ENCODE results near the gene PTPRN2. TPM values are rescaled to one million over a fixed set of nuclear protein-coding genes. Genes with fewer than 3 reads are reported as not detected.

PTPRN2 gene
- polyA plus RNA-seq, 1 experiment, result 0.31 TPM

DNA sequence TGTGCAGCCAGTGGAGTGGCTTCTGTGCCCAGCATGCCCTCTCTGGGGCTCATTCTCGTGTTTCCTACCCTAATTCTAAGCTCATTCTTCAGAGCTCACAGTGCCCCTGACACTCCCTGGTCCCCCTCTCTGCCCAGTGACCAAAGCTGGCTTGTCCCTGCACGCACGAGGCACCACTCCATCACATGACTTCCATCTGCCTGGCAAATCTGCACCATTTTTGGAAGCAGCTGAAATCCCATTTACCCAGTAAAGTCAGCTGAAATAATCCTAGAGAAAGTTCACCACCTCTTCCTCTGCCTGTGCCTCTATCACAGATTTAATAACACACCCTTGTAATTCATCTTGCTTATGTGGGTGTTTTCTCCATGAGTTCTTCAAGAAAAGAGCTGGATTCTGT is 616.9 kb downstream of the PTPRN2 start:
- Histone ChIP-seq H3K27me3 (ENCODE audit: control insufficient read depth, insufficient read depth, low read length) (no peaks in the 10 kb centered on the region), H3K36me3 (ENCODE audit: control insufficient read depth, insufficient read depth, low read length) (no peaks in the 10 kb centered on the region), H3K4me3 (ENCODE audit: low read depth, low read length) (no peak overlapping the region)
- DNase-seq (ENCODE audit: low read depth), result no peak
- ChIA-PET POLR2A (no interaction called here), CTCF (interaction anchor here (0.5 kb wide), 1 partner anchor 152 kb away, joined by 3 read pairs; no protein-coding TSS in a partner anchor)
- TF ChIP-seq CTCF (IDR thresholded peaks at IDR 0.05; ENCODE audit: insufficient read depth, low read depth, low read length), result no peak

- CTCF ChIA-PET, result no interaction called here
- DNase-seq (ENCODE audit: low read depth), result no peak
- POLR2A ChIA-PET, result no interaction called here
- no peak for TF ChIP-seq CTCF (IDR thresholded peaks at IDR 0.05; ENCODE audit: insufficient read depth, low read depth, low read length)
- Histone ChIP-seq H3K27me3 (ENCODE audit: control insufficient read depth, insufficient read depth, low read length) (no peaks in the 10 kb centered on the region), H3K4me3 (ENCODE audit: low read depth, low read length) (no peak overlapping the region), H3K36me3 (ENCODE audit: control insufficient read depth, insufficient read depth, low read length) (no peaks in the 10 kb centered on the region)
Observed at GRCh38 chr7:157969995-157970394, 617.6 kb downstream of the PTPRN2 start.

- no peaks in the 10 kb centered on the region for H3K27me3 ChIP-seq (ENCODE audit: control insufficient read depth, insufficient read depth, low read length)
- POLR2A ChIA-PET, result no interaction called here
- H3K4me3 ChIP-seq (ENCODE audit: low read depth, low read length), result no peak overlapping the region
- CTCF ChIA-PET, result no interaction called here
- no peak for TF ChIP-seq CTCF (IDR thresholded peaks at IDR 0.05; ENCODE audit: insufficient read depth, low read depth, low read length)
- DNase-seq (ENCODE audit: low read depth), result no peak
- no peaks in the 10 kb centered on the region for H3K36me3 ChIP-seq (ENCODE audit: control insufficient read depth, insufficient read depth, low read length)
Observed at GRCh38 chr7:157966490-157966889, 621.1 kb downstream of the PTPRN2 start.

DNA sequence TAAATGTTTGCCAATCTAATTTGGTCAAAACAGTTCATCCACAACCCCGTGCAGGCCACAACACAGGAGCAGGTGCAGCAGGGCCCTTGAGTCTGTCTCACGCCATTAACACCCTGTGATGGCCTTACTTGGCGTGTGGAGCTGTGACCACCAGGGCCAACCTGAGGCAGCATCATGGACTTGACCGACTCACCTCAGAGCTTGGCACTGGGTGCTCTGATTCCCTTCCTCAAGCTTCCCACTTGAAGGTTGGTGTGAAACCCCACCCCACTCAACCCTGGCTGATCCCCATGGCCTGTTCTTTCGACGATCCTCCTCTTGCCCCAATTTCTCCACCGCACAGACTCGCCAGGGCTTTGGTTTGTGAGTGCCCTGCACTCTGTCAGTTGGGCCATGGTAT is 623.1 kb downstream of the PTPRN2 start:
- ChIA-PET POLR2A (no interaction called here), CTCF (no interaction called here)
- TF ChIP-seq CTCF (IDR thresholded peaks at IDR 0.05; ENCODE audit: insufficient read depth, low read depth, low read length), result no peak
- Histone ChIP-seq H3K27me3 (ENCODE audit: control insufficient read depth, insufficient read depth, low read length) (no peaks in the 10 kb centered on the region), H3K36me3 (ENCODE audit: control insufficient read depth, insufficient read depth, low read length) (no peaks in the 10 kb centered on the region), H3K4me3 (ENCODE audit: low read depth, low read length) (no peak overlapping the region)
- no peak for DNase-seq (ENCODE audit: low read depth)

DNA sequence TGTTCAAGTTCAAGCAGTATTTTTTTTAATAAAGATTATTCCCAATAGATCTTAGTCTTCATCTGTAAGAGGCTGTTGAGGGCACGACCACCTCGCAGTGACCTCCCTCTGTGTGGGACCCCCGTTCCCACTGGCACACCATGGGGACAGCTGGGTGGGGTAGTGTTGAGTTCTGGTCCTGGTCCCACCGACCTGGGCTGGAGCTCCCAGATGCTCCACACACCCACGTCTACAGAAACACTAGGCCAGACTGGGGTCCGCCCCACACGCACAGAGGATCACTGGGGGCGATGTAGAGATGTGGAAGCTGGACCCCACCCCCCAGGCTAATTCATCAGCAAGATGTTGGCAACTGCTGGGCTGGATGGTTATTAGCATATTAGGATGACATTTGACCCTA is 623.6 kb downstream of the PTPRN2 start:
- CTCF ChIA-PET, result no interaction called here

More for the DNA sequence above, 623.6 kb downstream of the PTPRN2 start:
- H3K4me3 ChIP-seq (ENCODE audit: low read depth, low read length), result no peak overlapping the region
- no peak for TF ChIP-seq CTCF (IDR thresholded peaks at IDR 0.05; ENCODE audit: insufficient read depth, low read depth, low read length)
- H3K27me3 ChIP-seq (ENCODE audit: control insufficient read depth, insufficient read depth, low read length), result no peaks in the 10 kb centered on the region
- no peaks in the 10 kb centered on the region for H3K36me3 ChIP-seq (ENCODE audit: control insufficient read depth, insufficient read depth, low read length)
- DNase-seq (ENCODE audit: low read depth), result no peak
- POLR2A ChIA-PET, result no interaction called here

All from BJ (cell line).